GM15510 (cell line): Measurements from ENCODE around the gene MYLK4.

ENCODE experiments used
- POLR2A ChIP-seq: IDR thresholded peaks from 3 replicates; pipeline ENCODE4 v1.6.1; 2011; ENCODE audit warnings: borderline replicate concordance; ENCODE audit not compliant: insufficient read length; ENCODE audit errors: extremely low read depth

The MYLK4 gene

GRCh38 chr6:2750832-2751231, at the start of gene MYLK4:
TSS of gene MYLK4 (minus strand) at chr6:2750922. CDS start at chr6:2749294, 1,628 bp downstream.
- TF ChIP-seq POLR2A, result no peak

GRCh38 chr6:2799936-2800527, 49.3 kb upstream of the MYLK4 start:
- no peak for TF ChIP-seq POLR2A

GRCh38 chr6:2798586-2799134, 47.9 kb upstream of the MYLK4 start:
- TF ChIP-seq POLR2A, result no peak

GRCh38 chr6:2797564-2798031, 46.9 kb upstream of the MYLK4 start:
- no peak for TF ChIP-seq POLR2A

- TF ChIP-seq POLR2A, result no peak
Measured at GRCh38 chr6:2796861-2797260, 46.1 kb upstream of the MYLK4 start.

- TF ChIP-seq POLR2A, result no peak
Measured at GRCh38 chr6:2795956-2796355, 45.2 kb upstream of the MYLK4 start.

- TF ChIP-seq POLR2A, result no peak
Measured at GRCh38 chr6:2795162-2795561, 44.4 kb upstream of the MYLK4 start.

GRCh38 chr6:2794171-2794730, 43.5 kb upstream of the MYLK4 start:
- TF ChIP-seq POLR2A, result no peak

GRCh38 chr6:2793534-2794151, 42.9 kb upstream of the MYLK4 start:
- TF ChIP-seq POLR2A, result no peak

- no peak for TF ChIP-seq POLR2A
Measured at GRCh38 chr6:2792330-2793110, 41.8 kb upstream of the MYLK4 start.

GRCh38 chr6:2791450-2791974, 40.8 kb upstream of the MYLK4 start:
- TF ChIP-seq POLR2A, result no peak

GRCh38 chr6:2790588-2791449, 40.1 kb upstream of the MYLK4 start:
- no peak for TF ChIP-seq POLR2A

- no peak for TF ChIP-seq POLR2A
Measured at GRCh38 chr6:2786269-2786668, 35.5 kb upstream of the MYLK4 start.

- no peak for TF ChIP-seq POLR2A
Measured at GRCh38 chr6:2784930-2785329, 34.2 kb upstream of the MYLK4 start.
